Panc1 (cell line): ENCODE measurements around the gene FAM174C. TPM values are rescaled to one million over a fixed set of nuclear protein-coding genes. Genes with fewer than 3 reads are reported as not detected.
A peak's percentile ranks its signal among the peaks of the same experiment; 100 is the strongest.

Source experiments
- ATAC-seq: fragments of 200-7000 bp; cut with Tn5 transposase; 2 replicates; pipeline ENCODE4 v1.9.1; 2020; ENCODE audit warnings: mild to moderate bottlenecking, moderate library complexity
- BruUV-seq: library from RNA; stranded (reverse); fragments of 400-500 nt; replicated peaks from 2 replicates; lab custom pipeline; 2021; lab: Mats Ljungman, UMichigan
- CTCF ChIA-PET: fragments of 300-600 bp; sonication (Branson Sonifier 250); formaldehyde crosslinking; loops from one replicate; lab custom pipeline; 2022; ENCODE audit warnings: antibody characterized with exemption; lab: Charles Lee
- POLR2A ChIA-PET: fragments of 300-600 bp; sonication (Branson Sonifier 250); formaldehyde crosslinking; loops from one replicate; lab custom pipeline; 2022; ENCODE audit warnings: antibody characterized with exemption; lab: Charles Lee
- DNase-seq: peaks from one replicate; pipeline ENCODE4 v3.0.0-alpha.2; 2010; ENCODE audit warnings: low read depth, low spot score
- H3K27ac ChIP-seq: 2 replicates; pipeline ENCODE4 v1.5.1; 2011; ENCODE audit warnings: mild to moderate bottlenecking, low read length, inconsistent platforms
- H3K27me3 ChIP-seq: fragments of 200-500 bp; sonication (Bioruptor generic); 2 replicates; pipeline ENCODE4 v1.6.0; 2014; ENCODE audit warnings: low read length, inconsistent platforms; ENCODE audit not compliant: control insufficient read depth, insufficient read depth
- H3K36me3 ChIP-seq: fragments of 200-500 bp; sonication (Bioruptor generic); 2 replicates; pipeline ENCODE4 v1.5.1; 2014; ENCODE audit warnings: inconsistent platforms, mild to moderate bottlenecking, low read length, moderate library complexity; ENCODE audit not compliant: control insufficient read depth, insufficient read depth
- H3K4me1 ChIP-seq: 2 replicates; pipeline ENCODE4 v1.5.1; 2011; ENCODE audit warnings: inconsistent platforms, mild to moderate bottlenecking, low read length, moderate library complexity; ENCODE audit not compliant: control insufficient read depth, insufficient read depth
- H3K4me3 ChIP-seq, 2 experiments: 2 replicates each; pipeline ENCODE4 v1.5.1; 2011 to 2012; ENCODE audit warnings: low read depth in 2 of 2, low read length in 2 of 2, mild to moderate bottlenecking in 2 of 2, inconsistent platforms in 1 of 2, moderate library complexity in 1 of 2
- H3K9me3 ChIP-seq: fragments of 200-500 bp; sonication (Bioruptor generic); 2 replicates; pipeline ENCODE4 v1.5.1; 2014; ENCODE audit warnings: low read depth, mild to moderate bottlenecking, inconsistent platforms, low read length, moderate library complexity; ENCODE audit not compliant: control insufficient read depth, insufficient read depth
- POLR2AphosphoS5 ChIP-seq: IDR thresholded peaks from 2 replicates; pipeline ENCODE4 v1.6.1; 2012; ENCODE audit warnings: mild to moderate bottlenecking, low read depth, low read length, moderate library complexity
- REST ChIP-seq, 2 experiments: IDR thresholded peaks; 2 replicates each; pipeline ENCODE4 v1.6.1; 2011 to 2012; ENCODE audit warnings: low read depth in 2 of 2, control low read depth in 1 of 2, low read length in 1 of 2, mild to moderate bottlenecking in 1 of 2, moderate library complexity in 1 of 2; ENCODE audit not compliant: insufficient read depth in 1 of 2
- SIN3A ChIP-seq: IDR thresholded peaks from 2 replicates; pipeline ENCODE4 v1.6.1; 2012; ENCODE audit warnings: low read depth, mild to moderate bottlenecking, low read length, moderate library complexity, borderline replicate concordance; ENCODE audit not compliant: insufficient read depth
- TCF7L2 ChIP-seq: IDR thresholded peaks from 2 replicates; pipeline ENCODE4 v1.6.1; 2011; ENCODE audit warnings: mild to moderate bottlenecking, low read depth, low read length, inconsistent platforms
- in situ Hi-C: cut with HindIII; loops from 2 replicates; pipeline ENCODE4 v1.10.0; 2016; ENCODE audit warnings: low sequenced_read_pairs, low pct_unique_long_range_greater_than_20kb
- intact Hi-C: fragments of 100-400 bp; cut with micrococcal nuclease; formaldehyde crosslinking; loops from one replicate; pipeline ENCODE4 v1.10.0; 2022; ENCODE audit not compliant: unreplicated experiment
- total RNA-seq: library from RNA; stranded (reverse); gene quantifications from one replicate; pipeline ENCODE4 v1.2.1, GENCODE V29; 2021; ENCODE audit not compliant: unreplicated experiment
- TF ChIP-seq, protein P1 (sequence below): fragments of 450-650 bp; IDR thresholded peaks from 2 replicates; pipeline ENCODE4 v1.5.1; 2017; ENCODE audit warnings: mild to moderate bottlenecking

FAM174C gene
- total RNA-seq, 1 experiment from 2014 or later = 133 TPM

DNA sequence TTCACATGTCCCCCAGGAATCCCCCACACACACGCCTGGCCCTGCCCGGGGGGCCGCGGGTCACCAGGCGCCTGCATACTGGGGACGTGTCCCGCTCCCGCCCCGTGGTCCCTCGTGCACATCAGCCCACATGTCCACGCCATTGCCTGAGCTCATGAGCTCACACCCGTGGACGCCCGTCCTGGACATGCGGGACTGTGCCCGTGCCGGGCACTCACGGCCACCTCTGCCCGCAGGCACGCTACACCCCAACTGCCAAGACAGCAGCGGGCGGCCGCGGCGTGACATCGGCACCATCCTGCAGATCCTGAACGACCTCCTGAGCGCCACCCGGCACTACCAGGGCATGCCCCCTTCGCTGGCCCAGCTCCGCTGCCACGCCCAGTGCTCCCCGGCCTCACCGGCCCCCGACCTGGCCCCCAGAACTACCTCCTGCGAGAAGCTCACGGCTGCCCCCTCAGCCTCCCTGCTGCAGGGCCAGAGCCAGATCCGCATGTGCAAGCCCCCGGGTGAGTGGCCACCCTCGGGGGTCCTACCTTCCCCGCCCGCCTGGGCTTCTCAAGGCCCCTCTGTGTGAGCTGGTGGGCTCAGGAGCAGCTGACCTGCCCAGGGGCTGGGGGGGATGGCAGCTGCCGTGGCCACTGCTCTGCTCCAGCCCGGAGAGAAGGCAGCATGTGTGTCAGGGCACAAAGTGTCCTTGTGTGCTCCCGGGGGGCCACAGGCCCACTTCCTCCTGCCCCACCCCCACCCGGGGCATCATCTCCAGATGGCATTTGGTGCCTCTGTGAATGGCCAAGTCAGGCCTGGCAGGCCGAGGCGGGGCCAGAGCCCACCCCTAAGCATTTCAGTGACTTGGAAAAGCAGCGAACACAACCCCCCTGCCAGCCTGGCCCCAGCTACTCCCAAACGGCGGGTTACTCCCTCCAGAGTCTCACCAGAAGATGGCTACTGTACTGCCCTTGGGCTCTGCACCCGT, 19.9 kb upstream of the FAM174C start:
- DNase-seq (no peak), ATAC-seq (no peak)
- no TSS peak for BruUV-seq
- Histone ChIP-seq H3K27me3 (no peaks in the 10 kb centered on the region), H3K4me3 (no peak overlapping the region), H3K27ac (peak overlapping the region; percentile 62), H3K36me3 (peaks cover 2% of the 10 kb centered on the region), H3K4me1 (peaks cover 63% of the 10 kb centered on the region), H3K9me3 (no peaks in the 10 kb centered on the region)
- ChIA-PET CTCF (no interaction called here), POLR2A (no interaction called here)
- intact Hi-C loops (no loop called here), in situ Hi-C loops (no loop called here)
- TF ChIP-seq POLR2AphosphoS5 (0 out of 2 replicates have a peak, but pooled peaks have one; percentile 37), REST (IDR thresholded peaks at IDR 0.05; ENCODE audit: insufficient read depth in 1 of 2, low read depth in 2 of 2, low read length in 1 of 2) (no peak)

GRCh38 chr19:1256646-1257474, 18.5 kb upstream of the FAM174C start:
- no peak; the same call in 1 of the 2 replicates for TF ChIP-seq POLR2AphosphoS5
- TF ChIP-seq TCF7L2 = no peak
- Histone ChIP-seq H3K4me3 (peak overlapping the region in 1 of 2 experiments; percentile 18; a peak in 2 of 4 replicates), H3K36me3 (peaks cover 2% of the 10 kb centered on the region), H3K9me3 (no peaks in the 10 kb centered on the region), H3K27ac (peak overlapping the region; percentile 89), H3K4me1 (peaks cover 63% of the 10 kb centered on the region), H3K27me3 (no peaks in the 10 kb centered on the region)
- intact Hi-C loops (no loop called here), in situ Hi-C loops (no loop called here)
- ATAC-seq (no peak), DNase-seq (no peak)
- BruUV-seq = no TSS peak
- ChIA-PET POLR2A (no interaction called here), CTCF (interaction anchor here (0.5 kb wide), 1 partner anchor 11 kb away, joined by 6 read pairs; no protein-coding TSS in a partner anchor)

DNA sequence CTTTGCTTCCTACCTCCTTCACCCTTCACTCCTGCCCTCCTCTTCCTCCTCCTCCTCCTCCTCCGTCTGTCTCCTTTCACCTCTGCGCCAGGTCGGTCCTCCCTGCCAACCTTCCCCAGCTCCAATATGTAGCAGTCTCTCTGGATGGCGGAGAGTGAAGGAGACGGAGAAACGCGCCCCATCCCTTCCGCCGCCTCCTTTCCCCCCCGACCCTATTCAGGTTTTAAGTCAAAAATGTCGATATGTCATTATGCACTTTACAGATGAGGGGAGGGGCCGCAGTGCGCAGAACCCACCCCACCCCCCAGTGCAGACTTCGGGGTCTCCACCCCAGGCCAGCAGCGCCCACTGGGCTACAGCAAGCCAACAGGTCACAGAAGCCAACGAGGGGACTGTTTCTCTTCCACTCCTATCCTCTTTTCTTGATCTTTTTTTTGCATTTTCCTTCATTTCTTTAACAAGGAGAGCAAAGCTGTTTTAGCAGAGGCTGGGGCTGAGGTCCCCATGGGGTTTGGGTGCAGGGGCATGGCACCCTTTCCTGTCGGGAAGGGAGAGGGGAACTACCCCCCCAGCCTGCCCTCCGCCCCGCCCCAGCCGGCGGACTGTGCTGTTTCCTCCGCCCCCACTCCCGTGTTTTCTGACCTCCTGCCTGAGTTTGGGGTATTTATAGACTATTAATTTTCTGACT, 17.7 kb upstream of the FAM174C start:
- BruUV-seq = no TSS peak
- no peak for DNase-seq
- Histone ChIP-seq H3K4me3 (peak overlapping the region in 1 of 2 experiments; percentile 20; a peak in 1 of 4 replicates), H3K36me3 (no peaks in the 10 kb centered on the region; the same call in none of the 2 replicates), H3K27ac (peak overlapping the region; percentile 89), H3K27me3 (no peaks in the 10 kb centered on the region), H3K9me3 (no peaks in the 10 kb centered on the region), H3K4me1 (peaks cover 64% of the 10 kb centered on the region)
- intact Hi-C loops = no loop called here
- in situ Hi-C loops = no loop called here
- no peak for ATAC-seq
- CTCF ChIA-PET = interaction anchor here (0.5 kb wide), 1 partner anchor 10 kb away, joined by 6 read pairs; no protein-coding TSS in a partner anchor
- POLR2A ChIA-PET = no interaction called here
- TF ChIP-seq, protein P1, sequence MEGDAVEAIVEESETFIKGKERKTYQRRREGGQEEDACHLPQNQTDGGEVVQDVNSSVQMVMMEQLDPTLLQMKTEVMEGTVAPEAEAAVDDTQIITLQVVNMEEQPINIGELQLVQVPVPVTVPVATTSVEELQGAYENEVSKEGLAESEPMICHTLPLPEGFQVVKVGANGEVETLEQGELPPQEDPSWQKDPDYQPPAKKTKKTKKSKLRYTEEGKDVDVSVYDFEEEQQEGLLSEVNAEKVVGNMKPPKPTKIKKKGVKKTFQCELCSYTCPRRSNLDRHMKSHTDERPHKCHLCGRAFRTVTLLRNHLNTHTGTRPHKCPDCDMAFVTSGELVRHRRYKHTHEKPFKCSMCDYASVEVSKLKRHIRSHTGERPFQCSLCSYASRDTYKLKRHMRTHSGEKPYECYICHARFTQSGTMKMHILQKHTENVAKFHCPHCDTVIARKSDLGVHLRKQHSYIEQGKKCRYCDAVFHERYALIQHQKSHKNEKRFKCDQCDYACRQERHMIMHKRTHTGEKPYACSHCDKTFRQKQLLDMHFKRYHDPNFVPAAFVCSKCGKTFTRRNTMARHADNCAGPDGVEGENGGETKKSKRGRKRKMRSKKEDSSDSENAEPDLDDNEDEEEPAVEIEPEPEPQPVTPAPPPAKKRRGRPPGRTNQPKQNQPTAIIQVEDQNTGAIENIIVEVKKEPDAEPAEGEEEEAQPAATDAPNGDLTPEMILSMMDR = no peak
- TF ChIP-seq SIN3A = no peak
- TF ChIP-seq TCF7L2 = no peak
